COLO668 (cell line): ENCODE measurements around the gene NHSL2.
"Not testable (repeated sequence)": the region's sequence is repeated elsewhere in the genome, so short reads cannot be mapped to it uniquely, and the experiment has no call there.

Experiments used
- DNase-seq: peaks from one replicate; lab custom pipeline; 2025; ENCODE audit not compliant: unreplicated experiment; lab: John Stamatoyannopoulos, UW

The NHSL2 gene

GRCh38 chrX:71922686-71923085 is 12.0 kb downstream of the NHSL2 start:
- no peak for DNase-seq

- no peak for DNase-seq
Measured at GRCh38 chrX:71923516-71923915, 12.9 kb downstream of the NHSL2 start.

GRCh38 chrX:71927040-71927439 is 16.4 kb downstream of the NHSL2 start:
- no peak for DNase-seq

GRCh38 chrX:71928856-71929255 is 18.2 kb downstream of the NHSL2 start:
- DNase-seq, result no peak

GRCh38 chrX:71930298-71930697 is 19.7 kb downstream of the NHSL2 start:
- no peak for DNase-seq

GRCh38 chrX:71935476-71935875 is 24.8 kb downstream of the NHSL2 start:
- no peak for DNase-seq

- DNase-seq, result no peak
Measured at GRCh38 chrX:71936632-71937031, 26.0 kb downstream of the NHSL2 start.

GRCh38 chrX:71938371-71938770 is 27.7 kb downstream of the NHSL2 start:
- DNase-seq, result no peak

- DNase-seq, result no peak
Measured at GRCh38 chrX:71941145-71941544, 30.5 kb downstream of the NHSL2 start.

GRCh38 chrX:71941776-71942175 is 31.1 kb downstream of the NHSL2 start:
- DNase-seq, result no peak

- no peak for DNase-seq
Measured at GRCh38 chrX:71944369-71944768, 33.7 kb downstream of the NHSL2 start.

- no peak for DNase-seq
Measured at GRCh38 chrX:71945237-71945805, 34.7 kb downstream of the NHSL2 start.

GRCh38 chrX:71949363-71949762 is 38.7 kb downstream of the NHSL2 start:
- no peak for DNase-seq

GRCh38 chrX:71949844-71950445 is 39.3 kb downstream of the NHSL2 start:
- no peak for DNase-seq

GRCh38 chrX:71953391-71953790 is 42.7 kb downstream of the NHSL2 start:
- no peak for DNase-seq

- no peak for DNase-seq
Measured at GRCh38 chrX:71953946-71954345, 43.3 kb downstream of the NHSL2 start.

- no peak for DNase-seq
Measured at GRCh38 chrX:71954458-71954857, 43.8 kb downstream of the NHSL2 start.

GRCh38 chrX:71955530-71956120 is 45.0 kb downstream of the NHSL2 start:
- no peak for DNase-seq

- no peak for DNase-seq
Measured at GRCh38 chrX:71958281-71958675, 47.6 kb downstream of the NHSL2 start.

GRCh38 chrX:71964184-71964583 is 53.5 kb downstream of the NHSL2 start:
- not testable (repeated sequence) for DNase-seq

GRCh38 chrX:71974916-71975315 is 64.3 kb downstream of the NHSL2 start:
- no peak for DNase-seq

- DNase-seq, result no peak
Measured at GRCh38 chrX:71976753-71977152, 66.1 kb downstream of the NHSL2 start.

GRCh38 chrX:71978164-71978563 is 67.5 kb downstream of the NHSL2 start:
- no peak for DNase-seq
